ENCODE measurements around the gene CACNA2D3.

GRCh38 chr3:54714035-54714434 is 591.7 kb downstream of the CACNA2D3 start:
- TF ChIP-seq POLR2AphosphoS5 (IDR thresholded peaks at IDR 0.05), result no peak
- TF ChIP-seq, protein P1, sequence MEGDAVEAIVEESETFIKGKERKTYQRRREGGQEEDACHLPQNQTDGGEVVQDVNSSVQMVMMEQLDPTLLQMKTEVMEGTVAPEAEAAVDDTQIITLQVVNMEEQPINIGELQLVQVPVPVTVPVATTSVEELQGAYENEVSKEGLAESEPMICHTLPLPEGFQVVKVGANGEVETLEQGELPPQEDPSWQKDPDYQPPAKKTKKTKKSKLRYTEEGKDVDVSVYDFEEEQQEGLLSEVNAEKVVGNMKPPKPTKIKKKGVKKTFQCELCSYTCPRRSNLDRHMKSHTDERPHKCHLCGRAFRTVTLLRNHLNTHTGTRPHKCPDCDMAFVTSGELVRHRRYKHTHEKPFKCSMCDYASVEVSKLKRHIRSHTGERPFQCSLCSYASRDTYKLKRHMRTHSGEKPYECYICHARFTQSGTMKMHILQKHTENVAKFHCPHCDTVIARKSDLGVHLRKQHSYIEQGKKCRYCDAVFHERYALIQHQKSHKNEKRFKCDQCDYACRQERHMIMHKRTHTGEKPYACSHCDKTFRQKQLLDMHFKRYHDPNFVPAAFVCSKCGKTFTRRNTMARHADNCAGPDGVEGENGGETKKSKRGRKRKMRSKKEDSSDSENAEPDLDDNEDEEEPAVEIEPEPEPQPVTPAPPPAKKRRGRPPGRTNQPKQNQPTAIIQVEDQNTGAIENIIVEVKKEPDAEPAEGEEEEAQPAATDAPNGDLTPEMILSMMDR (IDR thresholded peaks at IDR 0.05), result no peak
- no peak for TF ChIP-seq POLR2A (IDR thresholded peaks at IDR 0.05)

All from transverse colon (tissue), 4 donors.